H9 (cell line): ENCODE measurements around the gene INTS13. TPM values are rescaled to one million over a fixed set of nuclear protein-coding genes. Genes with fewer than 3 reads are reported as not detected.

Source experiments
- DNase-seq: peaks from one replicate; pipeline ENCODE4 v3.0.0-alpha.2; 2017
- H2AFZ ChIP-seq: one replicate; pipeline ENCODE4 v1.6.1; 2013; ENCODE audit warnings: mild to moderate bottlenecking, low read length, control low read depth, moderate library complexity
- H2AK5ac ChIP-seq: 2 replicates; pipeline ENCODE4 v1.6.1; 2013; ENCODE audit warnings: low read length, control low read depth, mixed read lengths; ENCODE audit not compliant: insufficient read length
- H2BK120ac ChIP-seq: one replicate; pipeline ENCODE4 v1.6.1; 2013; ENCODE audit warnings: low read depth, mild to moderate bottlenecking, low read length, control low read depth, inconsistent platforms; ENCODE audit not compliant: poor library complexity, severe bottlenecking
- H2BK12ac ChIP-seq: 2 replicates; pipeline ENCODE4 v1.6.1; 2013; ENCODE audit warnings: low read length, control low read depth, mixed read lengths, low read depth; ENCODE audit not compliant: insufficient read length
- H2BK15ac ChIP-seq: 2 replicates; pipeline ENCODE4 v1.6.1; 2013; ENCODE audit warnings: low read depth, low read length, control low read depth
- H2BK20ac ChIP-seq: one replicate; pipeline ENCODE4 v1.6.1; 2013; ENCODE audit warnings: low read depth, mild to moderate bottlenecking, low read length, control low read depth, inconsistent platforms; ENCODE audit not compliant: poor library complexity, severe bottlenecking
- H2BK5ac ChIP-seq: 2 replicates; pipeline ENCODE4 v1.6.1; 2013; ENCODE audit warnings: low read length, control low read depth, mixed read lengths; ENCODE audit not compliant: insufficient read length
- H3K14ac ChIP-seq: 2 replicates; pipeline ENCODE4 v1.6.1; 2013; ENCODE audit warnings: low read length, control low read depth; ENCODE audit not compliant: insufficient read depth
- H3K18ac ChIP-seq: 2 replicates; pipeline ENCODE4 v1.6.1; 2013; ENCODE audit warnings: low read depth, mild to moderate bottlenecking, mixed read lengths, low read length, control low read depth; ENCODE audit not compliant: insufficient read length
- H3K23ac ChIP-seq: 2 replicates; pipeline ENCODE4 v1.6.1; 2013; ENCODE audit warnings: low read length, control low read depth, mixed read lengths, low read depth; ENCODE audit not compliant: insufficient read length
- H3K23me2 ChIP-seq: 2 replicates; pipeline ENCODE4 v1.6.1; 2013; ENCODE audit warnings: low read depth, mild to moderate bottlenecking, mixed read lengths, low read length, control low read depth; ENCODE audit not compliant: insufficient read length, poor library complexity, severe bottlenecking
- H3K27ac ChIP-seq: 2 replicates; pipeline ENCODE4 v1.5.1; 2013; ENCODE audit warnings: low read length, control low read depth, mixed read lengths, low read depth; ENCODE audit not compliant: insufficient read length
- H3K27me3 ChIP-seq: 2 replicates; pipeline ENCODE4 v1.6.1; 2013; ENCODE audit warnings: low read length, control low read depth, inconsistent platforms; ENCODE audit not compliant: insufficient read depth
- H3K4ac ChIP-seq: 2 replicates; pipeline ENCODE4 v1.6.1; 2013; ENCODE audit warnings: low read depth, mild to moderate bottlenecking, control low read depth, inconsistent platforms, low read length, moderate library complexity
- H3K4me1 ChIP-seq: 2 replicates; pipeline ENCODE4 v1.6.1; 2013; ENCODE audit warnings: low read length, control low read depth, inconsistent platforms; ENCODE audit not compliant: insufficient read depth
- H3K4me2 ChIP-seq: 2 replicates; pipeline ENCODE4 v1.6.1; 2013; ENCODE audit warnings: low read length, control low read depth, mixed read lengths; ENCODE audit not compliant: insufficient read length, insufficient read depth
- H3K56ac ChIP-seq: 2 replicates; pipeline ENCODE4 v1.6.1; 2013; ENCODE audit warnings: low read depth, mild to moderate bottlenecking, mixed read lengths, low read length, control low read depth; ENCODE audit not compliant: insufficient read length
- H3K79me1 ChIP-seq: 2 replicates; pipeline ENCODE4 v1.6.1; 2013; ENCODE audit warnings: low read depth, mild to moderate bottlenecking, moderate library complexity, low read length, control low read depth, inconsistent platforms; ENCODE audit not compliant: insufficient read depth, poor library complexity, severe bottlenecking
- H3K79me2 ChIP-seq: 2 replicates; pipeline ENCODE4 v1.6.1; 2013; ENCODE audit warnings: low read length, control low read depth, inconsistent platforms; ENCODE audit not compliant: insufficient read depth
- H3K9ac ChIP-seq: 2 replicates; pipeline ENCODE4 v1.6.1; 2013; ENCODE audit warnings: low read length, control low read depth, mixed read lengths; ENCODE audit not compliant: insufficient read length; ENCODE audit errors: extremely low read depth
- H3K9me3 ChIP-seq: one replicate; pipeline ENCODE4 v1.6.1; 2013; ENCODE audit warnings: low read depth, low read length, inconsistent platforms; ENCODE audit not compliant: control insufficient read depth
- H3T11ph ChIP-seq: one replicate; pipeline ENCODE4 v1.6.1; 2013; ENCODE audit warnings: mild to moderate bottlenecking, low read length, control low read depth, inconsistent platforms
- H4K20me1 ChIP-seq: one replicate; pipeline ENCODE4 v1.6.1; 2013; ENCODE audit not compliant: control insufficient read depth, insufficient read length, insufficient read depth
- H4K5ac ChIP-seq: 2 replicates; pipeline ENCODE4 v1.6.1; 2013; ENCODE audit warnings: low read depth, mild to moderate bottlenecking, mixed read lengths, low read length, control low read depth; ENCODE audit not compliant: insufficient read length
- H4K8ac ChIP-seq: replicated peaks from 2 replicates; pipeline ENCODE4 v1.6.1; 2013; ENCODE audit warnings: low read length, control low read depth, mixed read lengths, low read depth; ENCODE audit not compliant: insufficient read length
- H4K91ac ChIP-seq: 2 replicates; pipeline ENCODE4 v1.6.1; 2013; ENCODE audit warnings: low read depth, mild to moderate bottlenecking, moderate library complexity, mixed read lengths, low read length, control low read depth; ENCODE audit not compliant: insufficient read length
- H3K27ac Mint-ChIP-seq, 3 experiments: 2 replicates in 2 of 3; 3 replicates in 1 of 3; pipeline ENCODE4 v1.8.0; 2020 to 2021; ENCODE audit warnings: mixed read lengths in 3 of 3, mild to moderate bottlenecking in 1 of 3, moderate library complexity in 1 of 3
- H3K27me3 Mint-ChIP-seq: 2 replicates; pipeline ENCODE4 v1.8.0; 2021; ENCODE audit warnings: low read depth, mild to moderate bottlenecking, moderate library complexity, mixed read lengths
- H3K36me3 Mint-ChIP-seq, 3 experiments: 2 replicates in 2 of 3; 3 replicates in 1 of 3; pipeline ENCODE4 v1.8.0; 2020 to 2021; ENCODE audit warnings: low read depth in 3 of 3, mixed read lengths in 3 of 3; ENCODE audit not compliant: insufficient read depth in 1 of 3
- H3K4me1 Mint-ChIP-seq, 2 experiments: 2 replicates each; pipeline ENCODE4 v1.8.0; 2020; ENCODE audit warnings: mixed read lengths in 2 of 2
- H3K4me3 Mint-ChIP-seq, 2 experiments: 2 replicates in 1 of 2; 3 replicates in 1 of 2; pipeline ENCODE4 v1.8.0; 2020 to 2021; ENCODE audit warnings: mild to moderate bottlenecking in 2 of 2, mixed read lengths in 2 of 2, moderate library complexity in 1 of 2
- H3K9me3 Mint-ChIP-seq, 2 experiments: 2 replicates in 1 of 2; 3 replicates in 1 of 2; pipeline ENCODE4 v1.8.0; 2020; ENCODE audit warnings: mild to moderate bottlenecking in 2 of 2, mixed read lengths in 2 of 2, moderate library complexity in 1 of 2
- WGBS: extraction: QIAGEN DNeasy Blood & Tissue Kit; methylation state at CpG from one replicate; pipeline ENCODE4 v1.1.7; 2013; ENCODE audit warnings: missing lambda C conversion rate, low lambda C conversion rate, mixed read lengths; ENCODE audit not compliant: insufficient read length; ENCODE audit errors: extremely low coverage; 5-methylcytosine and 5-hydroxymethylcytosine counted together
- total RNA-seq: library from RNA; stranded (reverse); gene quantifications from 2 replicates; pipeline ENCODE4 v1.2.1, GENCODE V29; 2021
- TF ChIP-seq, protein P1 (sequence below): fragments of 200-600 bp; sonication (generic); conservative IDR thresholded peaks from 3 replicates; pipeline ENCODE4 v1.8.0; 2021; ENCODE audit warnings: antibody characterized with exemption, mild to moderate bottlenecking

The INTS13 gene
- total RNA-seq, 1 experiment from 2014 or later: 39.1 TPM

DNA sequence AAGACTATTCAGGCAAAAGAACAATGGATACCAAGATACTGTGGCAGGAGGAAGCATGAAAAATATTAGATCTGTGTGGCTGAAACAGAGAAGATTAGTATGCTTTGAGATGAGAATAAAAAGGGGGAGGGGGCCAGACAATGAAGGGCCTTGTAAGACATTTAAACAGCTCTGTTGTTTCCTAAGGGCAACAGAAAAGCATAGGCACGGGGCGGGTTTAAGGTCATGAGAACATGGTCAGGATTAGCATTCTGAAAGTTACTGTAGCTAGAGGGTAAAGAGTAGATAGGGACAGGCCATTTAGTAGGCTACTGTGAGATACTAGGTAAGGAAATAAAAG, 18.6 kb downstream of the INTS13 start:
- no peaks in the 10 kb centered on the region for H3K79me2 ChIP-seq
- no peaks in the 10 kb centered on the region for H3K23me2 ChIP-seq
- no peak overlapping the region for H2BK5ac ChIP-seq
- H4K91ac ChIP-seq: no peak overlapping the region
- no peak overlapping the region for H3K4me3 Mint-ChIP-seq
- no peak overlapping the region for H3K9ac ChIP-seq
- H3K9me3 ChIP-seq: no peaks in the 10 kb centered on the region
- H3K27ac ChIP-seq: no peak overlapping the region
- peaks cover 2 to 52% (median 46%) of the 10 kb centered on the region in 3 experiments; a peak in 5 of 7 replicates for H3K36me3 Mint-ChIP-seq
- H2AK5ac ChIP-seq: no peak overlapping the region
- H3T11ph ChIP-seq: no peak overlapping the region
- no peak for DNase-seq
- no peak overlapping the region for H4K5ac ChIP-seq
- H3K14ac ChIP-seq: no peak overlapping the region
- no peaks in the 10 kb centered on the region for H3K27me3 Mint-ChIP-seq
- no peak overlapping the region for H3K18ac ChIP-seq
- no peak overlapping the region for H3K56ac ChIP-seq
- no peaks in the 10 kb centered on the region for H4K20me1 ChIP-seq
- no peaks in the 10 kb centered on the region for H3K4me1 ChIP-seq
- peak overlapping the region in 1 of 3 experiments; percentile 20; a peak in 2 of 7 replicates for H3K27ac Mint-ChIP-seq
- H3K4me1 Mint-ChIP-seq: 0 out of 4 replicates have a peak, but pooled peaks cover 0 to 2% of the 10 kb centered on the region in 2 experiments
- no peak overlapping the region for H2BK12ac ChIP-seq
- no peak overlapping the region for H3K23ac ChIP-seq
- no peaks in the 10 kb centered on the region for H3K27me3 ChIP-seq
- no peak overlapping the region for H3K4me2 ChIP-seq
- no peak overlapping the region for H2AFZ ChIP-seq
- WGBS: no CpG with 5 or more reads among the region's 2 CpGs
- no peak overlapping the region for H2BK20ac ChIP-seq
- no peak overlapping the region for H4K8ac ChIP-seq
- H3K4ac ChIP-seq: no peak overlapping the region
- H3K9me3 Mint-ChIP-seq: no peaks in the 10 kb centered on the region
- H3K79me1 ChIP-seq: no peaks in the 10 kb centered on the region
- H2BK15ac ChIP-seq: no peak overlapping the region
- TF ChIP-seq, protein P1, sequence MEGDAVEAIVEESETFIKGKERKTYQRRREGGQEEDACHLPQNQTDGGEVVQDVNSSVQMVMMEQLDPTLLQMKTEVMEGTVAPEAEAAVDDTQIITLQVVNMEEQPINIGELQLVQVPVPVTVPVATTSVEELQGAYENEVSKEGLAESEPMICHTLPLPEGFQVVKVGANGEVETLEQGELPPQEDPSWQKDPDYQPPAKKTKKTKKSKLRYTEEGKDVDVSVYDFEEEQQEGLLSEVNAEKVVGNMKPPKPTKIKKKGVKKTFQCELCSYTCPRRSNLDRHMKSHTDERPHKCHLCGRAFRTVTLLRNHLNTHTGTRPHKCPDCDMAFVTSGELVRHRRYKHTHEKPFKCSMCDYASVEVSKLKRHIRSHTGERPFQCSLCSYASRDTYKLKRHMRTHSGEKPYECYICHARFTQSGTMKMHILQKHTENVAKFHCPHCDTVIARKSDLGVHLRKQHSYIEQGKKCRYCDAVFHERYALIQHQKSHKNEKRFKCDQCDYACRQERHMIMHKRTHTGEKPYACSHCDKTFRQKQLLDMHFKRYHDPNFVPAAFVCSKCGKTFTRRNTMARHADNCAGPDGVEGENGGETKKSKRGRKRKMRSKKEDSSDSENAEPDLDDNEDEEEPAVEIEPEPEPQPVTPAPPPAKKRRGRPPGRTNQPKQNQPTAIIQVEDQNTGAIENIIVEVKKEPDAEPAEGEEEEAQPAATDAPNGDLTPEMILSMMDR: no peak
- no peak overlapping the region for H2BK120ac ChIP-seq
